ENCODE measurements around the gene BRMS1.

Gene BRMS1

DNA sequence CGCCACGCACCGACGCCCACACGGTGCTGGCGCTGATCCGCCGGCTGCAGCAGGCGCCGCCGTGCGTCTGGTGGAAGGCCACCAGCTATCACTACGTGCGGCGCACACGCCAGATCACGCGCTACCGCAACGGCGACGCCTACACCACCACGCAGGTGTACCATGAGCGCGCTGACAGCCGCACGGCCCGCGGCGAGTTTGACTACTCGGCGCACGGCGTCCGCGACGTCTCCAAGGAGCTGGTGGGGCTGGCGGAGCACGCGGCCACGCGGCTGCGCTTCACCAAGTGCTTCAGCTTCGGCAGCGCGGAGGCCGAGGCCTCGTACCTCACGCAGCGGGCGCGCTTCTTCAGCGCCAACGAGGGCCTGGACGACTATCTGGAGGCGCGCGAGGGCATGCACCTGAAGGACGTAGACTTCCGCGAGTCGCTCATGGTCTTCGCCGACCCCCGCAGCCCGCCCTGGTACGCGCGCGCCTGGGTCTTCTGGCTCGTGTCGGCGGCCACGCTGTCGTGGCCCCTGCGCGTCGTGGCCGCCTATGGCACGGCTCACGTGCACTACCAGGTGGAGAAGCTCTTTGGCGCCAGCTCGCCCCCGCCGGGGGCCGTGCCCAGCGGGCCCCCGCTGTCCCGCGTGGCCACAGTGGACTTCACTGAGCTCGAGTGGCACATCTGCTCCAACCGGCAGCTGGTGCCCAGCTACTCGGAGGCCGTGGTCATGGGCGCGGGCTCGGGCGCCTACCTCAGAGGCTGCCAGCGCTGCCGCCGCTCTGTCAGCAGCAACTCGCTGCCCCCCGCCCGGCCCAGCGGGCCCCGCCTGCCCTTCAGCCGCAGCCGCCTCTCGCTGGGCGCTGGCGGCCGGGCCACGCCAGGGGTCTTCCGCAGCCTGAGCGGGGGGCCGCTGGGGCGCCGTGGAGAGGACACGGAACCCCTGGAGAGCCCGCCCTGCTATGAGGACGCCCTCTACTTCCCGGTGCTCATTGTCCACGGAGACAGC lies 50.0 kb downstream of the BRMS1 start:
- Histone ChIP-seq H3K9me3 (no peaks in the 10 kb centered on the region), H3K4me1 (ENCODE audit: control insufficient read depth in 1 of 2, insufficient read depth in 1 of 2, low read depth in 1 of 2, low read length in 1 of 2) (peaks cover 2 to 7% of the 10 kb centered on the region in 2 experiments), H3K27me3 (peaks cover 78% of the 10 kb centered on the region), H3K27ac (no peak overlapping the region), H3K4me3 (ENCODE audit: low read depth in 1 of 2, low read length in 1 of 2) (no peak overlapping the region), H3K36me3 (no peaks in the 10 kb centered on the region)
- TF ChIP-seq, protein P1, sequence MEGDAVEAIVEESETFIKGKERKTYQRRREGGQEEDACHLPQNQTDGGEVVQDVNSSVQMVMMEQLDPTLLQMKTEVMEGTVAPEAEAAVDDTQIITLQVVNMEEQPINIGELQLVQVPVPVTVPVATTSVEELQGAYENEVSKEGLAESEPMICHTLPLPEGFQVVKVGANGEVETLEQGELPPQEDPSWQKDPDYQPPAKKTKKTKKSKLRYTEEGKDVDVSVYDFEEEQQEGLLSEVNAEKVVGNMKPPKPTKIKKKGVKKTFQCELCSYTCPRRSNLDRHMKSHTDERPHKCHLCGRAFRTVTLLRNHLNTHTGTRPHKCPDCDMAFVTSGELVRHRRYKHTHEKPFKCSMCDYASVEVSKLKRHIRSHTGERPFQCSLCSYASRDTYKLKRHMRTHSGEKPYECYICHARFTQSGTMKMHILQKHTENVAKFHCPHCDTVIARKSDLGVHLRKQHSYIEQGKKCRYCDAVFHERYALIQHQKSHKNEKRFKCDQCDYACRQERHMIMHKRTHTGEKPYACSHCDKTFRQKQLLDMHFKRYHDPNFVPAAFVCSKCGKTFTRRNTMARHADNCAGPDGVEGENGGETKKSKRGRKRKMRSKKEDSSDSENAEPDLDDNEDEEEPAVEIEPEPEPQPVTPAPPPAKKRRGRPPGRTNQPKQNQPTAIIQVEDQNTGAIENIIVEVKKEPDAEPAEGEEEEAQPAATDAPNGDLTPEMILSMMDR (IDR thresholded peaks at IDR 0.05): no peak

DNA sequence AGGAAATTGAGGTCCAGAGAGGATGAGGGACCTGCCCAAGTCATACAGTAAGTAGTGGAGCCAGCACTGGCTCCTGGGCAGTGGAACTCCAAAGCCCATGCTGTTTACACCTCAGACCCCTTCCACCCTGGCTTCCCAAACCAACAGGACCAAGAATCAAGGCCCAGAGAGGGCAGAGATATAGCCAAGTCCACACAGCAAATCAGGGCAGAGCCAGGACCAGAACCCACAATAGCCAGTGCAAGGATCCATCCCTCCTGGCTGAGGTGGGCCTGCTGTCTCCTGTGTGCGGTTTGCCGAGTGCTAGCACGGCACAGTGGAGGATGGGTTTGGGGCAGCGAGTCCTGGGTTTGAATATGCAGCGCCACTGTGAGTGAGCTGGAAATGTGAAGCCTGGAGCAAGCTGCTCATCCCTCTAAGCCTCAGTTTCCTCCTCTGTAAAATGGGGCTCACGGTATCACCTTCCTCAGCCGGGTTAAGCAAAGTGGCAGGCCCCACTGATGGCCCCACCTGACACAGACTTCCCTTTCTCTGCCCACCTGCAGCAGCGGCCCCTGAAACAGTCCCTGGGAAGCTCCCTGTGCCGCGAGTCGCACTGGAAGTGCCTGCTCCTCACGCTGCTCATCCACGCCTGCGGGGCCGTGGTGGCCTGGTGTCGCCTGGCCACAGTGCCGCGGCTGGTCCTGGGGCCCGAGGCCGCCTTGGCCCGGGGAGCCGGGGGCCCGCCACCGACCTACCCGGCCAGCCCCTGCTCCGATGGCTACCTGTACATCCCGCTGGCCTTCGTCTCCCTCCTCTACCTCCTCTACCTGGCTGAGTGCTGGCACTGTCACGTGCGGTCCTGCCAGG lies 50.9 kb downstream of the BRMS1 start:
- Histone ChIP-seq H3K27me3 (peaks cover 85% of the 10 kb centered on the region), H3K4me1 (ENCODE audit: control insufficient read depth in 1 of 2, insufficient read depth in 1 of 2, low read depth in 1 of 2, low read length in 1 of 2) (peaks cover 10 to 13% of the 10 kb centered on the region in 2 experiments), H3K4me3 (ENCODE audit: low read depth in 1 of 2, low read length in 1 of 2) (no peak overlapping the region), H3K36me3 (no peaks in the 10 kb centered on the region), H3K27ac (no peak overlapping the region), H3K9me3 (no peaks in the 10 kb centered on the region)
- TF ChIP-seq, protein P1 (IDR thresholded peaks at IDR 0.05): no peak

DNA sequence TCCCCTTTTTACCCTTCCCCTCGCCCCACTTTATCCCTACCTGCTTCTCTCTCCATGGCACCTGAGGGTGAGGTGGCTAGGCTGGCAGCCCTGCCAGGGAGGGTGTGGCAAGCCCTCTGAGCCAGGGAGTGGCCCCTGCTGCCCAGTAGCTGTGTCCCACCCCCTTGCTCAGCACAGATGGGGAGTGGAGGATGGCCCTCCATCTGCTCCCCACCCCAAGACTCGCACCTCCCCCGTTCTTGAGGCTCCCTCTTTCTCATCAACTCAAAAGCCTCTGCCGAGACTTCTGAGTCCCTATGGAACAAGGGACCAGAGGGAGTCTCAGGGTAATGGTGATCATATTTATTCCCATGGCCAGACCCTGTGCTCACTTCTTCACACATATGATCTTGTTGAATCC lies 51.6 kb downstream of the BRMS1 start:
- Histone ChIP-seq H3K27ac (no peak overlapping the region), H3K4me3 (ENCODE audit: low read depth in 1 of 2, low read length in 1 of 2) (no peak overlapping the region), H3K9me3 (no peaks in the 10 kb centered on the region), H3K27me3 (peaks cover 85% of the 10 kb centered on the region), H3K4me1 (ENCODE audit: control insufficient read depth in 1 of 2, insufficient read depth in 1 of 2, low read depth in 1 of 2, low read length in 1 of 2) (peaks cover 14 to 17% of the 10 kb centered on the region in 2 experiments), H3K36me3 (no peaks in the 10 kb centered on the region)
- TF ChIP-seq, protein P1 (IDR thresholded peaks at IDR 0.05): no peak

DNA sequence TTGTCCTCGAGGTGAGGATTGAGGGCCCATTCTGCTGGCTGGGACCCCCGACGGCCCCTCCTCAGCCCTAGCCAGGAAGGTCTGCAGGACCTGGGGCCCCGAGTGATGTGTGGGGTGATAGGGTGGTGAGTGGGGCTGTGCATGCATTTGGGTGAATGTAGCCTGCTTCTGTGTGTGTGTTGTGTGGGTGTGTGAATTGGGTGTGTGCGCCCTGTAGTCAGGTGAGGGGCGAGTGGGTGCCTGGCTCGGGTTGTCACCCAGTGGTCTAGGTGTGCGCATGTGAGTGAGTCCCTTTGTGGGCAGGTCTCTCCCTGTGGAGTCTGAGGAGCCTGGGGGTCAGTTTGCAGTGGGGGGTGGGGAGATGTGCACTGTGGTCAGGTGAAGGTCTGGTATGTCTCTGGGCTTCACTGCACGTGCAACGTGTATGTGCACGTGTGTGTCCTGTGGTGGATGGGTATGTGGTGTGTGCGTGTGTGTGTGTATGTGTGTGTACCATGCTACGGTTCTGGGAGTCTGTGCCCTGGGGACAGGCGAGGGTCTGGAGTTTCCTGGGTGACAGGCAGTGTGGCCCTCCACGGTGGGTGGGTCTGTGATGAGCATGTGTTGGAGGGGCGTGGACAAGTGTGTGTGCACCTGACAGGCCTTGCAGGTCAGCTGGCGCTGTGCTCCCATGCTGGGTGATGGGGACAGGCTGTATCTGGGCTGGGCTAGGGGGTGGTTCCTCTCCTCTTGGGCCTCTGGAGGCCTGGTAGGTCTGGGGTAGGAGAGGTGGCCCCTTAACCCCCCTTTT lies 52.2 kb downstream of the BRMS1 start:
- peaks cover 83% of the 10 kb centered on the region for H3K27me3 ChIP-seq
- TF ChIP-seq, protein P1 (IDR thresholded peaks at IDR 0.05): no peak
- peak overlapping the region in 1 of 2 experiments; percentile 41 for H3K4me3 ChIP-seq (ENCODE audit: low read depth in 1 of 2, low read length in 1 of 2)

More for the DNA sequence above, 52.2 kb downstream of the BRMS1 start:
- Histone ChIP-seq H3K4me1 (ENCODE audit: control insufficient read depth in 1 of 2, insufficient read depth in 1 of 2, low read depth in 1 of 2, low read length in 1 of 2) (peaks cover 20 to 23% of the 10 kb centered on the region in 2 experiments), H3K9me3 (no peaks in the 10 kb centered on the region), H3K36me3 (no peaks in the 10 kb centered on the region), H3K27ac (no peak overlapping the region)
